ENCODE measurements around the gene FCN2.

FCN2 gene

GRCh38 chr9:134864821-134865190, 15.8 kb upstream of the FCN2 start:
- Histone ChIP-seq H3K4me3 (ENCODE audit: low read depth, low read length, poor library complexity, severe bottlenecking) (no peak overlapping the region), H3F3A (ENCODE audit: insufficient read depth, low read length) (no peaks in the 10 kb centered on the region), H3K27me3 (ENCODE audit: insufficient read depth, low read length) (no peaks in the 10 kb centered on the region), H2AFZ (ENCODE audit: low read length) (no peak overlapping the region), H3K4me1 (ENCODE audit: insufficient read depth, low read length, severe bottlenecking) (peaks cover 16% of the 10 kb centered on the region), H3K4me2 (ENCODE audit: low read length) (no peak overlapping the region), H3K9me2 (ENCODE audit: low read depth, low read length) (no peaks in the 10 kb centered on the region), H4K20me1 (ENCODE audit: insufficient read depth, low read length) (no peaks in the 10 kb centered on the region), H3K9me3 (ENCODE audit: low read length) (peaks cover 22% of the 10 kb centered on the region), H3K9ac (ENCODE audit: low read length) (no peak overlapping the region), H3K27ac (ENCODE audit: low read depth, low read length, poor library complexity, severe bottlenecking) (no peak overlapping the region), H3K36me3 (ENCODE audit: insufficient read depth, low read length) (peaks cover 82% of the 10 kb centered on the region), H3K79me2 (ENCODE audit: insufficient read depth, low read length) (peaks cover 83% of the 10 kb centered on the region)
- TF ChIP-seq CTCF (IDR thresholded peaks at IDR 0.05; ENCODE audit: low read length) (no peak), EZH2 (IDR thresholded peaks at IDR 0.05; ENCODE audit: borderline replicate concordance, low read length) (no peak)

- Histone ChIP-seq H3K79me2 (ENCODE audit: insufficient read depth, low read length) (peaks cover 76% of the 10 kb centered on the region), H3F3A (ENCODE audit: insufficient read depth, low read length) (no peaks in the 10 kb centered on the region), H3K9me2 (ENCODE audit: low read depth, low read length) (no peaks in the 10 kb centered on the region), H3K4me2 (ENCODE audit: low read length) (peak overlapping the region; percentile 91), H3K4me3 (ENCODE audit: low read depth, low read length, poor library complexity, severe bottlenecking) (peak overlapping the region; percentile 99), H3K9me3 (ENCODE audit: low read length) (peaks cover 9% of the 10 kb centered on the region), H2AFZ (ENCODE audit: low read length) (no peak overlapping the region), H3K27me3 (ENCODE audit: insufficient read depth, low read length) (no peaks in the 10 kb centered on the region), H4K20me1 (ENCODE audit: insufficient read depth, low read length) (no peaks in the 10 kb centered on the region), H3K4me1 (ENCODE audit: insufficient read depth, low read length, severe bottlenecking) (peaks cover 33% of the 10 kb centered on the region), H3K27ac (ENCODE audit: low read depth, low read length, poor library complexity, severe bottlenecking) (peak overlapping the region; percentile 86), H3K36me3 (ENCODE audit: insufficient read depth, low read length) (peaks cover 73% of the 10 kb centered on the region), H3K9ac (ENCODE audit: low read length) (no peak overlapping the region)
- no peak for TF ChIP-seq EZH2 (IDR thresholded peaks at IDR 0.05; ENCODE audit: borderline replicate concordance, low read length)
- TF ChIP-seq CTCF (IDR thresholded peaks at IDR 0.05; ENCODE audit: low read length) = no peak
Measured at GRCh38 chr9:134867917-134868750, 12.5 kb upstream of the FCN2 start.

GRCh38 chr9:134868751-134869553, 11.7 kb upstream of the FCN2 start:
- Histone ChIP-seq H3F3A (ENCODE audit: insufficient read depth, low read length) (no peaks in the 10 kb centered on the region), H3K9ac (ENCODE audit: low read length) (peak overlapping the region; percentile 97; the same call in 1 of the 2 replicates), H3K4me1 (ENCODE audit: insufficient read depth, low read length, severe bottlenecking) (peaks cover 33% of the 10 kb centered on the region), H4K20me1 (ENCODE audit: insufficient read depth, low read length) (no peaks in the 10 kb centered on the region), H3K4me3 (ENCODE audit: low read depth, low read length, poor library complexity, severe bottlenecking) (peak overlapping the region; percentile 99), H3K9me3 (ENCODE audit: low read length) (peaks cover 14% of the 10 kb centered on the region), H3K9me2 (ENCODE audit: low read depth, low read length) (no peaks in the 10 kb centered on the region), H3K79me2 (ENCODE audit: insufficient read depth, low read length) (peaks cover 67% of the 10 kb centered on the region), H3K27me3 (ENCODE audit: insufficient read depth, low read length) (no peaks in the 10 kb centered on the region), H3K27ac (ENCODE audit: low read depth, low read length, poor library complexity, severe bottlenecking) (peak overlapping the region; percentile 86), H2AFZ (ENCODE audit: low read length) (no peak overlapping the region), H3K4me2 (ENCODE audit: low read length) (peak overlapping the region; percentile 91), H3K36me3 (ENCODE audit: insufficient read depth, low read length) (peaks cover 65% of the 10 kb centered on the region)
- no peak for TF ChIP-seq EZH2 (IDR thresholded peaks at IDR 0.05; ENCODE audit: borderline replicate concordance, low read length)
- TF ChIP-seq CTCF (IDR thresholded peaks at IDR 0.05; ENCODE audit: low read length) = no peak
